Measurements from ENCODE around the gene TNIK.

DNA sequence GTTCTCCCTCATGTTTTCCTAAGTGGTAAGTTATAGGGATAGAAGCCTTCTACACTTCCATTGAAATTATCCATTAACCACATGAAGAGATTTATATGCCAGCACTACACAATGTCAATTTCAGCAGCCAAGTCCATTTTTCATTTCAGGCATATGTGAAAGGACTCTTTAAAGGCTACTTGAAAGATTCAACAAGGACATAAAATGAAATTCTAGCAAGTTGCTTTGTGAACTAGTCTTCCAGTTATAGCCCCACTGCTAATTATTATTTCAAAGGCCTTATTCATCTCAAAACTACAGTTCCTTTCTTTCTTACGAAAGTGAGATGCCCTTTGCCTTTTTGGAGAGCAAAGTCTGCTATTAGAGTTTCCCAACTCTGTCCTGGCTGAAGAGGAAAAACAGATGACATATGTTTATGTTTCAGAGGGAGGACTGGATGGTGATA, 367.7 kb downstream of the TNIK start:
- TF ChIP-seq POLR2AphosphoS5 (IDR thresholded peaks at IDR 0.05) (no peak), CTCF (IDR thresholded peaks at IDR 0.05) (no peak)

Measured in breast epithelium (tissue), 3 donors.